K562 (cell line): ENCODE measurements around the gene MYO6. TPM values are rescaled to one million over a fixed set of nuclear protein-coding genes. Genes with fewer than 3 reads are reported as not detected.

ENCODE experiments used
- ATAC-seq: fragments of 200-7000 bp; cut with Tn5 transposase; 3 replicates; pipeline ENCODE4 v1.9.1; 2020; ENCODE audit warnings: moderate library complexity
- BruUV-seq: library from RNA; stranded (reverse); fragments of 400-500 nt; replicated peaks from 2 replicates; lab custom pipeline; 2021; lab: Mats Ljungman, UMichigan
- CTCF ChIA-PET: fragments of 300-600 bp; formaldehyde crosslinking; extraction: SDS; loops from one replicate; lab custom pipeline; 2021; ENCODE audit warnings: low intra/inter-chr PET ratio; lab: Yijun Ruan, JAX
- POLR2A ChIA-PET: fragments of 300-600, 350-650 bp; sonication (Branson Sonifier 250); formaldehyde crosslinking; extraction: SDS; loops from one replicate; lab custom pipeline; 2021; ENCODE audit warnings: antibody characterized with exemption, inconsistent platforms; lab: Yijun Ruan, JAX
- DNase-seq, 4 experiments: peaks; one replicate each; pipeline versions ENCODE4 v3.0.0 to v3.0.0-alpha.2; 2011 to 2018; ENCODE audit warnings: low spot score in 3 of 4, mixed read lengths in 3 of 4; ENCODE audit errors: extremely low read depth in 1 of 4
- FAIRE-seq: peaks from 2 replicates; lab custom pipeline; 2011; peaks lifted over from hg19 to GRCh38; lab: Jason Lieb, UNC
- H2AFZ ChIP-seq: 2 replicates; pipeline ENCODE4 v1.6.0; 2011; ENCODE audit warnings: low read depth, low read length, control low read depth, inconsistent platforms
- H3K27ac ChIP-seq: fragments of 200-600 bp; 3 replicates; pipeline ENCODE4 v1.8.0; 2011; ENCODE audit warnings: low read depth, mild to moderate bottlenecking, control low read depth, inconsistent platforms, low read length, moderate library complexity, mixed read lengths; ENCODE audit errors: extremely low read depth
- H3K27me3 ChIP-seq, 2 experiments: fragments of 300-600 bp in 1 of 2; 2 replicates in 1 of 2; 3 replicates in 1 of 2; pipeline versions ENCODE4 v1.6.0 to v1.8.0; 2011; ENCODE audit warnings: inconsistent platforms in 2 of 2, low read length in 2 of 2, mild to moderate bottlenecking in 1 of 2, mixed read lengths in 1 of 2, moderate library complexity in 1 of 2; ENCODE audit not compliant: control insufficient read depth in 2 of 2, insufficient read depth in 2 of 2
- H3K36me3 ChIP-seq: fragments of 300-600 bp; 3 replicates; pipeline ENCODE4 v1.8.0; 2011; ENCODE audit warnings: mild to moderate bottlenecking, low read length, inconsistent platforms; ENCODE audit not compliant: control insufficient read depth, insufficient read depth
- H3K4me1 ChIP-seq, 2 experiments: fragments of 200-600 bp in 1 of 2; replicated peaks in 1 of 2; 2 replicates in 1 of 2; 3 replicates in 1 of 2; pipeline versions ENCODE4 v1.5.1 to v1.8.0; 2011; ENCODE audit warnings: inconsistent platforms in 2 of 2, low read length in 2 of 2, mild to moderate bottlenecking in 1 of 2, mixed read lengths in 1 of 2, moderate library complexity in 1 of 2; ENCODE audit not compliant: control insufficient read depth in 2 of 2, insufficient read depth in 2 of 2
- H3K4me2 ChIP-seq: 2 replicates; pipeline ENCODE4 v1.6.1; 2011; ENCODE audit warnings: low read length, control low read depth, inconsistent platforms, mixed read lengths; ENCODE audit not compliant: insufficient read depth
- H3K4me3 ChIP-seq: fragments of 200-600 bp; sonication (generic), shearing (Covaris generic); 2 replicates; pipeline ENCODE4 v1.5.1; 2016; ENCODE audit warnings: control low read depth, inconsistent platforms
- H3K79me2 ChIP-seq: fragments of 200-600 bp; 3 replicates; pipeline ENCODE4 v1.8.0; 2011; ENCODE audit warnings: low read length, inconsistent platforms; ENCODE audit not compliant: control insufficient read depth, insufficient read depth
- H3K9ac ChIP-seq, 2 experiments: 2 replicates each; pipeline versions ENCODE4 v1.6.0 to v1.6.1; 2011; ENCODE audit warnings: low read depth in 2 of 2, low read length in 2 of 2, control low read depth in 1 of 2, inconsistent platforms in 1 of 2, mild to moderate bottlenecking in 1 of 2, mixed read lengths in 1 of 2; ENCODE audit not compliant: insufficient read depth in 1 of 2
- H3K9me1 ChIP-seq: one replicate; pipeline ENCODE4 v1.6.0; 2011; ENCODE audit warnings: inconsistent platforms, mild to moderate bottlenecking, low read length, moderate library complexity; ENCODE audit not compliant: control insufficient read depth, insufficient read depth
- H3K9me3 ChIP-seq: replicated peaks from 2 replicates; pipeline ENCODE4 v1.5.1; 2011; ENCODE audit warnings: low read depth, low read length, inconsistent platforms; ENCODE audit not compliant: control insufficient read depth, insufficient read depth
- H4K20me1 ChIP-seq: replicated peaks from 2 replicates; pipeline ENCODE4 v1.6.1; 2011; ENCODE audit warnings: low read length, inconsistent platforms, mixed read lengths; ENCODE audit not compliant: control insufficient read depth, insufficient read depth
- GTF2A2 ChIP-seq: IDR thresholded peaks from 2 replicates; pipeline ENCODE4 v1.6.1; 2016; ENCODE audit warnings: mild to moderate bottlenecking, missing genetic modification characterization, missing compliant biosample characterization
- HDAC2 ChIP-seq: fragments of 450-650 bp; IDR thresholded peaks from 2 replicates; pipeline ENCODE4 v1.6.1; 2016; ENCODE audit warnings: mild to moderate bottlenecking
- KHSRP ChIP-seq: fragments of 450-650 bp; IDR thresholded peaks from 2 replicates; pipeline ENCODE4 v1.6.1; 2017
- MTA2 ChIP-seq: fragments of 450-650 bp; IDR thresholded peaks from 2 replicates; pipeline ENCODE4 v1.6.1; 2016; ENCODE audit warnings: low read depth
- NBN ChIP-seq: fragments of 450-650 bp; IDR thresholded peaks from 2 replicates; pipeline ENCODE4 v1.6.1; 2016; ENCODE audit warnings: low read depth, mild to moderate bottlenecking
- NEUROD1 ChIP-seq: fragments of 150-350 bp; IDR thresholded peaks from 2 replicates; pipeline ENCODE4 v1.6.1; 2014; ENCODE audit warnings: borderline replicate concordance, low read length, low read depth; ENCODE audit not compliant: partially characterized antibody
- NR1H2 ChIP-seq: sonication (generic); formaldehyde crosslinking; IDR thresholded peaks from 2 replicates; pipeline ENCODE4 v1.4.0; 2020; ENCODE audit warnings: mild to moderate bottlenecking, missing genetic modification reagents
- POLR2AphosphoS2 ChIP-seq: IDR thresholded peaks from 2 replicates; pipeline ENCODE4 v1.6.1; 2012; ENCODE audit warnings: low read length, improper control_type of control experiment
- RUNX1 ChIP-seq: sonication (generic); IDR thresholded peaks from 2 replicates; pipeline ENCODE4 v1.6.1; 2016; ENCODE audit warnings: antibody characterized with exemption, low read depth
- SETDB1 ChIP-seq: IDR thresholded peaks from one replicate; pipeline ENCODE4 v1.6.1; 2012; ENCODE audit warnings: low read length, control low read depth, inconsistent platforms
- SMAD3 ChIP-seq: fragments of 450-650 bp; formaldehyde crosslinking; conservative IDR thresholded peaks from 2 replicates; pipeline ENCODE4 v1.4.0; 2020; ENCODE audit warnings: mild to moderate bottlenecking
- TAF1 ChIP-seq: IDR thresholded peaks from 2 replicates; pipeline ENCODE4 v1.6.1; 2011; ENCODE audit warnings: mild to moderate bottlenecking, low read length, moderate library complexity; ENCODE audit not compliant: insufficient read depth, control insufficient read depth, severe bottlenecking; ENCODE audit errors: extremely low read depth
- in situ Hi-C: fragments of 300-500 bp; cut with MboI; formaldehyde crosslinking; loops from 4 replicates; pipeline ENCODE4 v1.15.0; 2018; ENCODE audit warnings: inconsistent platforms, mixed read lengths
- intact Hi-C: fragments of 100-400 bp; cut with micrococcal nuclease; formaldehyde crosslinking; loops from 2 replicates; pipeline ENCODE4 v1.14.2; 2022
- polyA plus RNA-seq, 8 experiments: library from polyadenylated mRNA; depleted of rRNA in 4 of 8; stranded (reverse) in 5 of 8; unstranded in 3 of 8; fragments of >200 nt; fragmentation: Nextera tagmentation in 2 of 8; fragmentation: Illumina TruSeq in 1 of 8; extraction: Ambion mirVana in 2 of 8; extraction: Trizol in 1 of 8; gene quantifications; 2 replicates each; pipeline versions ENCODE4 v1.2.1 to v1.2.3, GENCODE V29; 2011 to 2014; ENCODE audit warnings: inconsistent platforms in 1 of 8, missing spikeins in 1 of 8
- total RNA-seq, 7 experiments: library from RNA; depleted of rRNA in 6 of 7; stranded (reverse); fragments of >200 nt in 6 of 7; fragmentation: Illumina TruSeq in 2 of 7; extraction: Trizol in 2 of 7; gene quantifications; 2 replicates each; pipeline versions ENCODE4 v1.2.1 to v1.2.3, GENCODE V29; 2011 to 2021; ENCODE audit warnings: low replicate concordance in 1 of 7
- TF ChIP-seq, protein P1 (sequence below): fragments of 250-450 bp; sonication (Bioruptor Pico); IDR thresholded peaks from 2 replicates; pipeline ENCODE4 v1.4.0; 2020; ENCODE audit warnings: mild to moderate bottlenecking, moderate library complexity, borderline replicate concordance
- TF ChIP-seq, protein P2 (sequence below): sonication (generic); formaldehyde crosslinking; IDR thresholded peaks from 2 replicates; pipeline ENCODE4 v1.8.0; 2022; ENCODE audit warnings: mild to moderate bottlenecking, missing genetic modification reagents
- TF ChIP-seq, protein P3 (sequence below): fragments of 450-650 bp; IDR thresholded peaks from 2 replicates; pipeline ENCODE4 v1.6.1; 2016; ENCODE audit warnings: missing biosample characterization, missing genetic modification characterization

Gene MYO6
- total and polyA plus RNA-seq, 9 of the 15 experiments (the other 6 are each of a cell fraction or from before 2014, with no cell fraction given): 1.3 to 5.5 (median 2.7) TPM

DNA sequence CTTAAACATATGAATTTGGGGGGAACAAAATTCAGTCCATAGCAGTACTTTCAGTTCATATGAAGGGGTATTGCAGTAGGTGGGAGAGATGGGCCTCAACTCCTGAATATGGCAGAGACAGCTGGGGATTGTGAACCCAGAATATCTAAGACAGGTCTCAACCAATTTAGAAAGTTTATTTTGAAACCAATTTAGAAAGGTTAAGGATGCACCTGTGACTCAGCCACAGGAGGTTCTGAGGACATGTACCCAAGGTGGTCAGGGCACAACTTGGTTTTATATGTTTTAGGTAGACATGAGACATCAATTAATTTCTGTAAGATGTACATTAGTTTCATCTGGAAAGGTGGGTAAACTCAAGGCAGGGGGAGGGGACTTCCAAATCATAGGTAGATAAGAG lies 59.5 kb downstream of the MYO6 start:
- no peak overlapping the region for H3K4me2 ChIP-seq
- BruUV-seq: no TSS peak
- no peak overlapping the region for H3K9ac ChIP-seq
- H3K79me2 ChIP-seq: no peaks in the 10 kb centered on the region
- H3K9me1 ChIP-seq: no peaks in the 10 kb centered on the region
- H3K9me3 ChIP-seq: no peaks in the 10 kb centered on the region
- H3K4me1 ChIP-seq: no peaks in the 10 kb centered on the region
- no peaks in the 10 kb centered on the region for H4K20me1 ChIP-seq
- no peaks in the 10 kb centered on the region for H3K36me3 ChIP-seq
- no peak overlapping the region for H2AFZ ChIP-seq
- in situ Hi-C loops (no loop called here), intact Hi-C loops (no loop called here)
- ATAC-seq (no peak), DNase-seq (no peak), FAIRE-seq (no peak)
- no peaks in the 10 kb centered on the region for H3K27me3 ChIP-seq
- H3K4me3 ChIP-seq: no peak overlapping the region
- POLR2A ChIA-PET: no interaction called here
- TF ChIP-seq, protein P1, sequence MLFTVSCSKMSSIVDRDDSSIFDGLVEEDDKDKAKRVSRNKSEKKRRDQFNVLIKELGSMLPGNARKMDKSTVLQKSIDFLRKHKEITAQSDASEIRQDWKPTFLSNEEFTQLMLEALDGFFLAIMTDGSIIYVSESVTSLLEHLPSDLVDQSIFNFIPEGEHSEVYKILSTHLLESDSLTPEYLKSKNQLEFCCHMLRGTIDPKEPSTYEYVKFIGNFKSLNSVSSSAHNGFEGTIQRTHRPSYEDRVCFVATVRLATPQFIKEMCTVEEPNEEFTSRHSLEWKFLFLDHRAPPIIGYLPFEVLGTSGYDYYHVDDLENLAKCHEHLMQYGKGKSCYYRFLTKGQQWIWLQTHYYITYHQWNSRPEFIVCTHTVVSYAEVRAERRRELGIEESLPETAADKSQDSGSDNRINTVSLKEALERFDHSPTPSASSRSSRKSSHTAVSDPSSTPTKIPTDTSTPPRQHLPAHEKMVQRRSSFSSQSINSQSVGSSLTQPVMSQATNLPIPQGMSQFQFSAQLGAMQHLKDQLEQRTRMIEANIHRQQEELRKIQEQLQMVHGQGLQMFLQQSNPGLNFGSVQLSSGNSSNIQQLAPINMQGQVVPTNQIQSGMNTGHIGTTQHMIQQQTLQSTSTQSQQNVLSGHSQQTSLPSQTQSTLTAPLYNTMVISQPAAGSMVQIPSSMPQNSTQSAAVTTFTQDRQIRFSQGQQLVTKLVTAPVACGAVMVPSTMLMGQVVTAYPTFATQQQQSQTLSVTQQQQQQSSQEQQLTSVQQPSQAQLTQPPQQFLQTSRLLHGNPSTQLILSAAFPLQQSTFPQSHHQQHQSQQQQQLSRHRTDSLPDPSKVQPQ (CRISPR knock-in tag): no peak
- TF ChIP-seq POLR2AphosphoS2 (no peak), TAF1 (no peak), NEUROD1 (no peak), NBN (no peak), NR1H2 (no peak), SMAD3 (no peak), HDAC2 (no peak), GTF2A2 (no peak), RUNX1 (no peak), KHSRP (no peak), MTA2 (no peak), SETDB1 (no peak)
- TF ChIP-seq, protein P2, sequence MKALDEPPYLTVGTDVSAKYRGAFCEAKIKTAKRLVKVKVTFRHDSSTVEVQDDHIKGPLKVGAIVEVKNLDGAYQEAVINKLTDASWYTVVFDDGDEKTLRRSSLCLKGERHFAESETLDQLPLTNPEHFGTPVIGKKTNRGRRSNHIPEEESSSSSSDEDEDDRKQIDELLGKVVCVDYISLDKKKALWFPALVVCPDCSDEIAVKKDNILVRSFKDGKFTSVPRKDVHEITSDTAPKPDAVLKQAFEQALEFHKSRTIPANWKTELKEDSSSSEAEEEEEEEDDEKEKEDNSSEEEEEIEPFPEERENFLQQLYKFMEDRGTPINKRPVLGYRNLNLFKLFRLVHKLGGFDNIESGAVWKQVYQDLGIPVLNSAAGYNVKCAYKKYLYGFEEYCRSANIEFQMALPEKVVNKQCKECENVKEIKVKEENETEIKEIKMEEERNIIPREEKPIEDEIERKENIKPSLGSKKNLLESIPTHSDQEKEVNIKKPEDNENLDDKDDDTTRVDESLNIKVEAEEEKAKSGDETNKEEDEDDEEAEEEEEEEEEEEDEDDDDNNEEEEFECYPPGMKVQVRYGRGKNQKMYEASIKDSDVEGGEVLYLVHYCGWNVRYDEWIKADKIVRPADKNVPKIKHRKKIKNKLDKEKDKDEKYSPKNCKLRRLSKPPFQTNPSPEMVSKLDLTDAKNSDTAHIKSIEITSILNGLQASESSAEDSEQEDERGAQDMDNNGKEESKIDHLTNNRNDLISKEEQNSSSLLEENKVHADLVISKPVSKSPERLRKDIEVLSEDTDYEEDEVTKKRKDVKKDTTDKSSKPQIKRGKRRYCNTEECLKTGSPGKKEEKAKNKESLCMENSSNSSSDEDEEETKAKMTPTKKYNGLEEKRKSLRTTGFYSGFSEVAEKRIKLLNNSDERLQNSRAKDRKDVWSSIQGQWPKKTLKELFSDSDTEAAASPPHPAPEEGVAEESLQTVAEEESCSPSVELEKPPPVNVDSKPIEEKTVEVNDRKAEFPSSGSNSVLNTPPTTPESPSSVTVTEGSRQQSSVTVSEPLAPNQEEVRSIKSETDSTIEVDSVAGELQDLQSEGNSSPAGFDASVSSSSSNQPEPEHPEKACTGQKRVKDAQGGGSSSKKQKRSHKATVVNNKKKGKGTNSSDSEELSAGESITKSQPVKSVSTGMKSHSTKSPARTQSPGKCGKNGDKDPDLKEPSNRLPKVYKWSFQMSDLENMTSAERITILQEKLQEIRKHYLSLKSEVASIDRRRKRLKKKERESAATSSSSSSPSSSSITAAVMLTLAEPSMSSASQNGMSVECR (CRISPR knock-in tag): no peak
- TF ChIP-seq, protein P3, sequence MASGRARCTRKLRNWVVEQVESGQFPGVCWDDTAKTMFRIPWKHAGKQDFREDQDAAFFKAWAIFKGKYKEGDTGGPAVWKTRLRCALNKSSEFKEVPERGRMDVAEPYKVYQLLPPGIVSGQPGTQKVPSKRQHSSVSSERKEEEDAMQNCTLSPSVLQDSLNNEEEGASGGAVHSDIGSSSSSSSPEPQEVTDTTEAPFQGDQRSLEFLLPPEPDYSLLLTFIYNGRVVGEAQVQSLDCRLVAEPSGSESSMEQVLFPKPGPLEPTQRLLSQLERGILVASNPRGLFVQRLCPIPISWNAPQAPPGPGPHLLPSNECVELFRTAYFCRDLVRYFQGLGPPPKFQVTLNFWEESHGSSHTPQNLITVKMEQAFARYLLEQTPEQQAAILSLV (tag): no peak
- H3K27ac ChIP-seq: no peak overlapping the region
- CTCF ChIA-PET: no interaction called here
